ENCODE measurements around the gene PIK3C3.
"Not testable (repeated sequence)": the region's sequence is repeated elsewhere in the genome, so short reads cannot be mapped to it uniquely, and the experiment has no call there.

Gene PIK3C3

GRCh38 chr18:41966943-41967342 is 11.9 kb downstream of the PIK3C3 start:
- DNase-seq = no peak

- DNase-seq = no peak
These were observed 12.6 kb downstream of the PIK3C3 start for GRCh38 chr18:41967680-41968079.

GRCh38 chr18:41969881-41970280 is 14.8 kb downstream of the PIK3C3 start:
- no peak for DNase-seq

- DNase-seq = peak; percentile 20 to 51
These were observed 17.3 kb downstream of the PIK3C3 start for GRCh38 chr18:41972067-41972925.

GRCh38 chr18:41973983-41974382 is 18.9 kb downstream of the PIK3C3 start:
- no peak for DNase-seq

- DNase-seq = no peak
These were observed 19.8 kb downstream of the PIK3C3 start for GRCh38 chr18:41974796-41975201.

GRCh38 chr18:41975284-41975683 is 20.2 kb downstream of the PIK3C3 start:
- DNase-seq = no peak

- no peak for DNase-seq
These were observed 22.2 kb downstream of the PIK3C3 start for GRCh38 chr18:41977233-41977632.

GRCh38 chr18:41982942-41983660 is 28.1 kb downstream of the PIK3C3 start:
- no peak for DNase-seq

GRCh38 chr18:41985914-41986313 is 30.9 kb downstream of the PIK3C3 start:
- no peak for DNase-seq

GRCh38 chr18:41989508-41989907 is 34.5 kb downstream of the PIK3C3 start:
- DNase-seq = no peak

GRCh38 chr18:41992066-41992465 is 37.0 kb downstream of the PIK3C3 start:
- peak; percentile 25 to 27 for DNase-seq

- DNase-seq = no peak
These were observed 37.7 kb downstream of the PIK3C3 start for GRCh38 chr18:41992703-41993102.

GRCh38 chr18:41993151-41993550 is 38.1 kb downstream of the PIK3C3 start:
- no peak for DNase-seq

GRCh38 chr18:41996020-41996419 is 41.0 kb downstream of the PIK3C3 start:
- no peak for DNase-seq

GRCh38 chr18:41999751-42000150 is 44.7 kb downstream of the PIK3C3 start:
- no peak for DNase-seq

GRCh38 chr18:42001801-42002200 is 46.8 kb downstream of the PIK3C3 start:
- DNase-seq = no peak

GRCh38 chr18:42004653-42005052 is 49.6 kb downstream of the PIK3C3 start:
- DNase-seq = no peak

GRCh38 chr18:42005782-42006181 is 50.7 kb downstream of the PIK3C3 start:
- DNase-seq = no peak

- not testable (repeated sequence) for DNase-seq
These were observed 54.4 kb downstream of the PIK3C3 start for GRCh38 chr18:42009457-42009856.

GRCh38 chr18:42011053-42011452 is 56.0 kb downstream of the PIK3C3 start:
- DNase-seq = no peak

GRCh38 chr18:42018831-42019230 is 63.8 kb downstream of the PIK3C3 start:
- DNase-seq = no peak

GRCh38 chr18:42024131-42024530 is 69.1 kb downstream of the PIK3C3 start:
- no peak for DNase-seq

GRCh38 chr18:42025491-42025890 is 70.5 kb downstream of the PIK3C3 start:
- no peak for DNase-seq

All from Kasumi-1 (cell line).